Stimulated activated CD4-positive, alpha-beta T cell treated with anti-CD3 and anti-CD28 coated beads, Interleukin-12 subunit alpha, Interleukin-12 subunit beta, amount 100 ng/mL, for 24 hours (primary cell): ENCODE data around the gene E2F1.
"Not testable (repeated sequence)": the region's sequence is repeated elsewhere in the genome, so short reads cannot be mapped to it uniquely, and the experiment has no call there.

Experiments
- DNase-seq, 2 experiments: peaks; one replicate each; pipeline ENCODE4 v3.0.0-alpha.2; 2020; ENCODE audit warnings: low read depth in 2 of 2

E2F1 gene

GRCh38 chr20:33658929-33659328 lies 27.3 kb downstream of the E2F1 start:
- DNase-seq = no peak

- DNase-seq = no peak
These were observed 27.7 kb downstream of the E2F1 start for GRCh38 chr20:33658510-33658909.

DNA sequence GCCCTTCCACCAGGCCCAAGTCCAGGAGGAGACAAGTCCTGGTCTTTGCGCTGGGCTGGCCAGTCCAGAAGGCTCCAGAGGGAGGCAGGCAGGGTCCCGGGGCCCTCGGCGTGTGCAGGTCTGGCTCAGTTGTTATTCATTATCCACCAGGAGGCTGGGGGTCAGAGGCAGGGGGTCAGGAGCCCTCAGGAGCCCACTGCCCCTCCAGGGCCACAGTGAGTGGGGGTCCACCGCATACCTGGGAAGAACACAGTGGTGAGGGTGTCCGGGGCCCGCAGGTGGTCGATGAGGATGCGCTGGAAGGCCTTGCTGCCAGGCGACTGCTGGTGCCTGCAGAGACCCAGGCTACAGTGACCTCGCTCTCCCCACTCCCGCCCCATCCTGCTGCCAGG lies 28.5 kb downstream of the E2F1 start:
- DNase-seq = no peak

GRCh38 chr20:33656783-33657703 lies 29.1 kb downstream of the E2F1 start:
- DNase-seq = no peak

DNA sequence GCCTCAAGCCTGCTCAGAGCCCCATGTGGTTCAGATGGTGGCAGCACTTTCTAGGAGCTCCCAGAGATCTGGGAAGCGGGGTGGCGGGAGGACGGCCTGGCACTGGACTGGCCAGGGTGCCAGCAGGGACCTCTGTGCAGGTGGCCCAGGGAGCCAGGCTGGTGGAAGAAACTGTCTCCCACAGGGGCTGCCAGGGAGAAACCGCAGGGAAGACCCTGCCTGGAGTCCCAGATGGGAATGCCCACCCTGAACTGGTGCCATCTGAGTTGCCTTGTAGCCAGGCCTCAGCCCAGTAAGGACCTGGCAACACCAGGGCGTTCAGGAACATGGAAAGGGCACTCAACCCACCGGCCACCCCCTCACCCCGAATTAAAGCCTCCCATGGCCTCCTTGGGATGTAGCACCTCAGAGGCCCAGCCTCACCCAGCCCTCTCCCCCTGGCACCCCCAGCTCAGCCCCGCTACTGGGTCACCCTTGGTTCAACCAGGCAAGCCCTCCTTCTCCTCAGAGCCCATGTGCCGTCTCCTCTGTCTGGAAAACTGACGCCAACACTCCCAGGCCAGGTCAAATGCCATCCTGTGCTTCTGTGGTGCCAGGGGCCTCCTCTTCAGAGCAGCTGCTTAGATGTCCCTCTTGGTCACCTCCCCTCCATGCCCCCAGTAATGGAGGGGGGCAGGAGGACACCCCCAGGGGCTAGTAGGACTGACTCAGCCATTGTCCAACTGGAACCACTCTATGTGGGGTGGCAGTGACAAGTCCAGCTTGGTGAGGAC lies 30.0 kb downstream of the E2F1 start:
- no peak for DNase-seq

- no peak for DNase-seq
These were observed 31.0 kb downstream of the E2F1 start for GRCh38 chr20:33655164-33655563.

GRCh38 chr20:33654680-33655161 lies 31.5 kb downstream of the E2F1 start:
- DNase-seq = no peak

GRCh38 chr20:33653900-33654596 lies 32.1 kb downstream of the E2F1 start:
- DNase-seq = no peak

GRCh38 chr20:33653218-33653899 lies 32.8 kb downstream of the E2F1 start:
- peak in 1 of 2 experiments; percentile 30 for DNase-seq

- no peak for DNase-seq
These were observed 34.6 kb downstream of the E2F1 start for GRCh38 chr20:33651562-33652048.

DNA sequence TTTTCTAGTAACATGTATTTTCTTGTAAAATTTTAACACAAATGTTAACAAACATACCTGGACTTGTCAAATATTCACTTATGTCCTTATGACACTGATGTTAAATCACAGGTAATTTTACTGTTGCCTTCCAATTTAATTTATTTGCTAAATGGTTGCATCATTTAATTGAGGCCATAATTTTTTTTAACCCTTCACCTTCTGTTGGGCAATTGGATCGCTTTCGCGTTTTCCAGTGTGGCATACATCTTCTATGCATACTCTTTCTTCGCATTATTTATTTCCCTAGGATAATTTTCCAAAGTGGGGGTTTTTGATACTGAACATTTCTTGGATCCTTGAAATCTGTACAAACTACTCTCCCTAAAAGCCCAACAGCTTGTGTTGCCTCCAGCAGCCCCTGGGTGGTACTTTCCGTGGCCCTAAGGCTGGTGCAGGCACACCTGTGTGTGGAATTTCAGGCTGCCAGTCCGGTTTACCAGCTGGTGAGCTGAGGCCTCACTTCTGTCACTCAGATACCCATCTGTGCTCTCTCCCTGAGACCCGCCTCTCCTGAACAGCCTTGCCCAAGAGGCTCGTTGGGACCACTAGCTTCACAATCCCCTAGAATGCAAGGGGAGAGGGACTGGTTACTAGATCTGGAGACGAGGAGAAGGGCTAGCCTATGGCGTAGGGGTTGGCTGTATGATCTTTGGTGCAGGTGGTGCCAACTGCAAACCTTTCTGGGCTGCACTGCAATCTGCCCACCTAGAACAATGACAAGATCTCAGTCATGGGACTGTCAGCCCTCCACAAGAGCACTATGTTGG lies 35.2 kb downstream of the E2F1 start:
- no peak for DNase-seq

DNA sequence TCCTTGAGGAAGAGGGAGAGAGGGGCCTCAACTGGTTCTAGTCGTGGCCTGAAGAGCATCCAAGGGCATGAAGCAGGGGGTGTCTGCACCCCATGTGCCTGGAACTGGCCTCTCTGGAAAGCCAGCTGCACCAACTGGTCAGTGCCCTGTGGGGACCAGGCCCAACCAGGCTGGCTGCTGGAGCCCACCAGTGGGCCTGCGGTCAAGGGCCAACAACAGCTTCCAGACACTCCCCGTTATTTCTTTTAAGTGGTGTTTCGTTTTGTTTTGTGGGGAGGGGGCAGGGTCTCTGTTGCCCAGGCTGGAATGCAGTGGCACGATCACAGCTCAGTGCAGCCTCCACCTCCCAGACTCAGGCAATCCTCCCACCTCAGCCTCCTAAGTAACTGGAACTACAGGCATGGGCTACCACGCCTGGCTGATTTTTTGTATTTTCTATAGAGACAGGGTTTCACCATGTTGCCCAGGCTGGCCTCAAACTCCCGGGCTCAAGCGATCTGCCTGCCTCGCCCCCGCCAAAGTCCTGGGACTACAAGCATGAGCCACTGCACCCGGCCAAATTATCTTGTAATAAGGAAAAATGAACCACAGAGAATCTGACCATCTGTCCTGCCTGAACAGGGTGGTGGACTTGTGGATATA lies 36.0 kb downstream of the E2F1 start:
- no peak for DNase-seq

- DNase-seq = no peak
These were observed 36.9 kb downstream of the E2F1 start for GRCh38 chr20:33649201-33649681.

DNA sequence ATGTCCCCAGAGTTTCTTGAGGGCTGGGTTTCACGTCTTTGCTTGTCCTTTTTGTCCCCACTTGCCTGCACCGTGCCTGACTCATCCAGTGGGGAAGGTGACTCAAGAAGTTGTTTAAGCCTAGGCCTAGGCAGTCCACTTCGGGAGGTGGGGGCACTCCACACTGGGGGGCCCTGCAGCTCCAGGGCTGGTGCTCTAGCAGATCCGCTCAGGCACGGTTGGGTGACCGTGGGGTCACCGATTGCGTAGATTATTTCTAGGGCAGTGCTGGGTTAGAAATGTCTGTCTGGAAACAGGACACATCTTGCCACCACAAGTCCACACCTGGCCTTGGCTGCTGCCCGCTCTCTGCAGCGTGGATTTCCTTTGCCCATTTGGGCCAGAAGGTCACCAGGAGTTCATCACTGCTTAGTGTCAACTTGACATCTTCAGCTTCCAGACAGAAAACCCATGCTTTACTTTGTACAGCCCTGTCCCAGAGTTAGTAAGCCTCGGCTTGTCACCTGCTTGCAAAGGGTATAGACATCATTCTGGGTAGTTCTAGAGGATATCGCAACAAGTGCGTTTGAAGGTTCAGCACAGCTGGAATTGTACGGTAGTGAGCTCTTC lies 37.7 kb downstream of the E2F1 start:
- no peak for DNase-seq

DNA sequence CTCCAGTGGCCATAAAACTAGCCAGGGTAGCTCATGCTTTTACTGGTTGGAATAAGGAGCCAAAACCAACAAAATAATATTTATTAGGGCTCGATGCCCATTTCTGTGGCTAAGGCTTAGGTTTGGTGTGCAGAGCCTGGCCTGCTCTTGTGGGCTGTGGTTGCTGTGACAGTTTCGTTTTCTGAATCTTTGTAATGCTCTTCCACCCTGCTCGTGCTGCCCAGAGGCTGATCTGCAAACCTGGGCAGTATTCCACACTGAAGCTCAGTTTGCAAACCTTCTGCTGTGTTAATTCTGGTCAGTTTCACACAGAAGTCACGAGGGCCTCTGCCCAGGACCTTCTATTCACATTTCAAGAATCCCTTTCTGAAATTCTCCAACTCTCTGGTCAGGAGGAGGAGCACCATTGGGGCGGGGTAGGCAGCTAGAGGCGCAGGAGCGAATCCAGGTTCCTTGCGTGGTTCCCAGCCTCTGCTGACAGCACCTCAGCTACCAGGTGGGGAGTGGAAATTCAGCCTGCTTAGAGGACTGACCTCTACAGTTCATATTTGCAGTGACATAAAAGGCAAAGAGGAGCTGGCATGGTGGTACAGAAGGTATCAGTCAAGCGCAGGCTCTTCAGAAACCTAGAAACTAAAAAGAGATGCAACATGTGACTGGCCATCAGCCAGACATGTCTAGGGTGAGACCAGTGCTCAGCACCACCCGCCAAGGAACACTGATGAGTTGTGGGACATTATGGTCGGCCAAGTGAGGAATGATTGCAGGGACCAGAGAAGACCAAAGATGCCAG lies 38.4 kb downstream of the E2F1 start:
- no peak for DNase-seq

- DNase-seq = not testable (repeated sequence)
These were observed 39.1 kb downstream of the E2F1 start for GRCh38 chr20:33646959-33647602.

GRCh38 chr20:33646191-33646590 lies 40.0 kb downstream of the E2F1 start:
- no peak for DNase-seq

DNA sequence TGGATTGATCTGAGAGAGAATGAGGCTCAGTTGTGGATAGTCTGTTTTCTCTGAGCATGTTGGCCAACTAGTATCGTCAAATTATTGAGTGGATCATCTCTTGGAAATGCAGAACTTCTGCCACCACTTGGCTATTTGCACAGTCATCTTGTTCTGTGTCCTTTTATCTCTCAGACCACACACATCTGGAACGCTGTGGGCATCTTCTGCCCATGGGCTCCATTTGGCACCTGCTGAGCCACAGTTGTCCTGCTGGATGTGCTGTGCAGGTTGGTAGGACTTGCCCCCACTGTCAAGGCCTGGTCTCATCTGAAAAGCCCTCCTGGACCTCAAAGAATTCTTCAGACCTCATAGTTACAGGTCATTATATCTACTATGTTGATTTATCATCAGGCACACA lies 40.8 kb downstream of the E2F1 start:
- DNase-seq = no peak
